HG02885 (cell line): ENCODE results near the gene ADGRF4.

Experiments
- ATAC-seq: cut with Tn5 transposase; IDR thresholded peaks from one replicate; pipeline ENCODE4 v1.9.1; 2021; ENCODE audit warnings: mild to moderate bottlenecking; ENCODE audit not compliant: unreplicated experiment, poor library complexity

Gene ADGRF4, protein sequence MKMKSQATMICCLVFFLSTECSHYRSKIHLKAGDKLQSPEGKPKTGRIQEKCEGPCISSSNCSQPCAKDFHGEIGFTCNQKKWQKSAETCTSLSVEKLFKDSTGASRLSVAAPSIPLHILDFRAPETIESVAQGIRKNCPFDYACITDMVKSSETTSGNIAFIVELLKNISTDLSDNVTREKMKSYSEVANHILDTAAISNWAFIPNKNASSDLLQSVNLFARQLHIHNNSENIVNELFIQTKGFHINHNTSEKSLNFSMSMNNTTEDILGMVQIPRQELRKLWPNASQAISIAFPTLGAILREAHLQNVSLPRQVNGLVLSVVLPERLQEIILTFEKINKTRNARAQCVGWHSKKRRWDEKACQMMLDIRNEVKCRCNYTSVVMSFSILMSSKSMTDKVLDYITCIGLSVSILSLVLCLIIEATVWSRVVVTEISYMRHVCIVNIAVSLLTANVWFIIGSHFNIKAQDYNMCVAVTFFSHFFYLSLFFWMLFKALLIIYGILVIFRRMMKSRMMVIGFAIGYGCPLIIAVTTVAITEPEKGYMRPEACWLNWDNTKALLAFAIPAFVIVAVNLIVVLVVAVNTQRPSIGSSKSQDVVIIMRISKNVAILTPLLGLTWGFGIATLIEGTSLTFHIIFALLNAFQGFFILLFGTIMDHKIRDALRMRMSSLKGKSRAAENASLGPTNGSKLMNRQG

DNA sequence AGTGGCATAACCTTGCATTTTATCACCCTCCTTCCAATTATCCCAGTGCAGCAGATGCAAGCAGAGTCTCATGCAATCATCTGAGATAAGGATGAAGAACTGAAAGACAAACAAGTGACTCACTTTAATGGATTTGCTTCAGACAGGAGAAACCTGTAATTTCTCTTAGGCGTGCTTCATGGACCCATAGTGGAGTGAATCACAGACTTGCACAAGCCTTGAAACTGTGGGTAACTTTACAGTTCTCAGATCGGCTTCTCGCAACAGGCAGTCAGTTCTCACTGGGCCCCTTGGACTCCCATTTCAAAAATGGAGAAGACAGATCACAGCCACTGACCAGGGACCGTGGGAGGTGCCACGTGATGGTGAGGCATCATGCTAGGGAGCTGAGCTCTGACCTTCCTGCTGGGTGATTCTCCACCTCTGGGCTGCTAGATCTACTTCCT, at the start of gene ADGRF4:
TSS of gene ADGRF4 (plus strand) at position 239 of the 446 bp plus-strand sequence. CDS start 8,666 bp downstream, outside the sequence.
- ATAC-seq: peak; percentile 42

DNA sequence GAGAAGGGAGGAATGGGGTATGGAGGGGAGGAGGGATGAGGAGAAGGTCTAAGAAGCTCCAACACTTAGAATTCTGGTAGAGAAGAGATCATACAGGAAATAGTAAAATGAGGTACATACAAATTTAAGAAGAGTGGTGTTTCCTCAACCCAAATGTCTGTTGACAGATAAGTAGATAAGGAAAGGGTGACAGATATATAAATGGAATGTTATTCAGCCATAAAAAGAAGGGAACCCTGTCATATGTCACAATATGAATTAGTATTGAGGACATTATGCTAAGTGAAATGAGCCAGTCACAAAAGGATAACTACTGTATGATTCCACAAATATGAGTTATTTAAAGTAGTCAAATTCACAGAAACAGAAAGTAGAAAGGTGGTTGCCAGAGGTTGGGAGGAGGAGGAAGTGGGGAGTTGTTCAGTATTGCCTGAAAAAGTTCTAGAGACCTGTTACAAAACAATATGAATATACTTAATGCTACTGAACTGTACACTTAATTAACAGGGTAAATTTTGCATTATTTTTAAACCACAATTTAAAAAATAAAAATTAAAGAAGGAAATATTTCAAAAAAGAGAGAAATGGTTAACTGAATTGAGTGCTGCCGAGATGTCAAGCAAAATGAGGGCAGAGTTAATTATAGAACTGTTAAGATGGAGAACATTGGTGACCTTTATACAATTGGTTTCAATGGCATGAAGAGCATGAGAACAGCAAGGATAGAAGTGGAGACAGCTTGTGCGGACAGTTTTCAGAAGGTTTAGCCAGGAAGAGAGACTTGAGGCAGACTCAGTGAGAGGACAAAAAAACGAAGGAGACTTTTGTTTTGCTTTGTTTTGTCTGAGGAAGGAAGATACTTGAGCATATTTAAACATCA, 47.6 kb upstream of the ADGRF4 start:
- no peak for ATAC-seq

DNA sequence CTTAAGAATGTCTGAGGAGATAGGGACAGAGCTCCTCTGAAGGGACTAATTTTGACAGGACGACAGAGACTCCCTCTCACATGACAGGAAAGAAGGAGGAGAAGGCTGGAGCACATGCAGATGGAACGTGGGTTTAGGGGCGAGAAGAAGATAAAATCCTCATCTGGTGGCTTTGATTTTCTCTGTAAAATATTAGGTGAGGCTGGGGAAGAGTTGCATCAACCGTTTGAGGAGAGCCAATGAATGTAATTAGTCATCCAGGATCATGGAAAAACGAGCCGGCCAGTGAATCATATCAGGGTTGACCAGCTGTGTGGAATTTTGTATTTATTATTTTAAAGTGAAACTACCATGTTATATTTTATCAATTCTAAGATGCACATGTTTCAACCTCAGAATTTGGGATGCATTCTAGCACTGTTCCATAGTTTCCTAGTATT, 46.9 kb upstream of the ADGRF4 start:
- no peak for ATAC-seq

DNA sequence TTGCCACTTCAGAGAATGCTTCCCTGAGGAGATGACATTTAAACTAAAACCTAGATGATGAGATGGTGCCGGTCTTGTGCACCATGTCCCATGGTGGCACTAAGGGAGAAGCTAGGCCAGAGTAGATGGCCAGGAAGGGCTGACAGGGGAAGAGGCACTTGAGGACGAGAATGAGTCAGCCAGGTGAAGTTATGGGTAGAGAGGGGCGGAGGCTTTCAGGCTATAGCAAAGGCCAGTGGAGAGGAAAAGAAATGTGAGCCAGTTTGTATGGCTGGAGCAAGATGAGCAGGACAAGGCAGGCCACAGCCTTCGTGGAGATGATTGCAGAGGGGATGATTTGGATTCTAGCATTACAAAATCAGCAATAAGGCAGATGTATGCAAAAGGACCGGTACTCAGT, 44.7 kb upstream of the ADGRF4 start:
- no peak for ATAC-seq

DNA sequence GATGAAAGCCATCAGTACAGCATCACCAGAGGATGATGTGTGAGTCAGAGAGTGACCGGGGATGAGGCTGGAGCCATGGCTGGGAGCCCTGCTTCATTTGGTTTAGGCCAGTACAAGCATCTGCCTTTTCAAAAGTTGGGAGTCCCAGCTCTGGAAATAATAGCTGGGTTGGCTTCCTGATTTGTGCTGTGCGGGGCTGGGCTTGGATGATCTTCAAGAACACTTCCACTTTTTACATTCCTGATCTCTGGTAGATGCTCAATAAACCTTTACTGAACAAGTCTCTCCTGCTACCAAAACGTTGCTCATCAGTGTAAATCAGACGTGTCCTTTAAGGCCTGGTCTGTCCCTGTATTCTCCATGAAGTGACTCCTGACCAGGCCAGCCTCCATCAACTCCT, 44.1 kb upstream of the ADGRF4 start:
- no peak for ATAC-seq

DNA sequence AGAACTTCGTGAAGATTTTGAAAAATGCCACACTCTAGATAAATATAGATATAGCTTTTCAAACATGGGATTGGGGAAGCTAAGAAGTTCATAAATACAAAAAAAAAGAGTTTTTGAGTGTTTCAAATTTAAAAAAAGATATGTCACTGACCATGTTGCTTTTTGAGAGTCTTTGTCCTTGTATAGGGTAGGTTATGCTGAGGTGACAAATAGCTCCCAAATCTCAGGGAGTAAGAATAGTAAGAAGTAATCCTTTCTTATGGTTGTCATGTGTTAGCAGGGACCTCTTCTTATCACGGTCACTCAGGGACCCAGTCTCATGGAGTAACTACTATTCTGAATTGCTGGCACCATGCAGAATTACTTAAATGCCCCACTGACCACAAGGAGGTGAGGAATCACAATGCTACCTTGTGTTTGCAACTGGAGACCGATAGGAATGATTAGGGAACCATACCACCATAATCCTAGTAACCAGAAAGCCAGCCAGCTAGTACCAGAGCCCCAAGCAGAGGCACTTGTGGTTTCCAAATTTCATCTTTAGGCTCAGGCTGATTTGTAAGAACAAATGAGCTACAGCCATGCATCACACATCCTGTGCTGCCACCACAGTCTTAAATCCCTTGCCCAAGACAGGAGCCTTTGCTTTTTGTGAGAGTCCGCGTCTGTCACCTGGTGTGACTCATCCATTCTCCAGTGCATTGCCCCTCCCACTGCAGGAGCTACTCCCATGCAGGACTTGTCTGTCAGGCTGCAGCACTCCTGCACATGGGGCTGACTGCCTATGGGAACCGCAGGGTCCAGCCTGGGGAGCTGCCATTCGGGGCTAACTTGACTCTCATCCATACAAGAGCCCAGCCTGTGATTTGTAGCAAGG, 42.4 kb upstream of the ADGRF4 start:
- no peak for ATAC-seq

DNA sequence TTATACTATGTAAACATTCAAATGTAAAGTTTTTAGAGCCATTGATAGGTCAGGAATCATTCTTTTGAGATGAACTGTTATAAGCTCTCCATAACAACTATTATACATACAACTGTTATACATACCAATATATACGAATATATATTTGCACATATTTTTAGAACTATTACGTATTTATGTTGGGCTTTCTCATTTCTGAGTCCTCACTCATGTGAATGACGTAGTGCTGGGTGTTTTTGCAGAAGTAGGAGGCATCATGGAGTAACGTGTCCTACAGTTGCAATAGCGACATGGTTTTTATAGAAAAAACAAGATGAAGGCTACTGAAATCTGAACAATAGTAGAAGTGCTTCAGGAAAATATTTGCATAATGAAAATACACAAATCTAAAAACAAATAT, 36.4 kb upstream of the ADGRF4 start:
- no peak for ATAC-seq

DNA sequence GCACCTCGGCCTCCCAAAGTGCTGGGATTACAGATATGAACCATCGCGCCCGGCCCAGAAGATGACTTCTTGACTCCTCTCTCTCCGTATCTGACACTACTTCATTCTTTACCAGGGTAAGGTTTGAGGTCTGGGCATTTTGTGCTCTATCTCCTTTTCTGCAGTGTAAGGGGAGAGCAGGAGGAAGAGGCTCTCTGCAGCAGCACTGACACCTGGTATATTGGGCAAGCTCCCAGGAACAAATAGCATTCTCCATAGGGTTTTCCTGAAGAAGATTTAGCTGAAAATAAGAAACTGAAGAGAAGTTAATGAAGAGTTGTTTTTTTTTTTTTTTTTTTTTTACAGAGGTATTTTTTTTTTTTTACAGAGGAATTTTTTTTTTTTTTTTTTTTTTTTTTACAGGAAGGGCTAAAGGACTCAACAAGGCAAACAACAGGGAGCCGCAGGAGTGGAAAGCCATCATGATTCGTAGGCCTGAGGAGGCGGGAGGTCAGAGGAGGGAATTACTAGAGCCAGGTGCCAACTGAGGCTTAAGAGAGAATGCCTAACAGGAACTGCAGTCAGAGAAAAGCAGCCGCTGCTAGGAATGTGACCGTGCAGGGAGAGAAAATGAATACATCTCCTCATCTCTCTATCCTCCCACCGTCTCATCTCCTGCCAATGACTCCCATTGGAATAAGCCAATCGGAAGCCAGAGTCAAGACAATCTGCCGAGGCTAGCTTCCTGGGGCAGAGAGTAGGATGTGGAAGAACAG, 34.7 kb upstream of the ADGRF4 start:
- ATAC-seq: no peak

DNA sequence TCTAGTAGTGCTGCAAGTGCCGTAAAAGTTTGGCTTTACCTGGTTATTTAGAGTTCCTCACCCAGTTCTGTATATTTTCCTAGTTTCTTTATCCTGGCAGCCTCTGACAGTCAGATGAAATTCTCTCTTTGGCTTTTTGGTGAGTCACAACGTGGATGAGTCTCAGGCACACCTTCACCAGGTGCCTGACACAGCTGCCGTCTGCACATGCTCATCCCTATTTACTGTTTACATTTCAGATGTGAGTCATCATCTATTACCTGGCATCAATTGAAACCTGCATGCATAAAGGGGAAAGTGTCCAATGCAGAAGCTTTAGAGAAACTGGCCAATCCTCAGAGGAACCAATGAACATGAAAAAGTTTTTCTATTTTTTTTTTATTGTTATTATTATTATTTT, 33.3 kb upstream of the ADGRF4 start:
- ATAC-seq: no peak

DNA sequence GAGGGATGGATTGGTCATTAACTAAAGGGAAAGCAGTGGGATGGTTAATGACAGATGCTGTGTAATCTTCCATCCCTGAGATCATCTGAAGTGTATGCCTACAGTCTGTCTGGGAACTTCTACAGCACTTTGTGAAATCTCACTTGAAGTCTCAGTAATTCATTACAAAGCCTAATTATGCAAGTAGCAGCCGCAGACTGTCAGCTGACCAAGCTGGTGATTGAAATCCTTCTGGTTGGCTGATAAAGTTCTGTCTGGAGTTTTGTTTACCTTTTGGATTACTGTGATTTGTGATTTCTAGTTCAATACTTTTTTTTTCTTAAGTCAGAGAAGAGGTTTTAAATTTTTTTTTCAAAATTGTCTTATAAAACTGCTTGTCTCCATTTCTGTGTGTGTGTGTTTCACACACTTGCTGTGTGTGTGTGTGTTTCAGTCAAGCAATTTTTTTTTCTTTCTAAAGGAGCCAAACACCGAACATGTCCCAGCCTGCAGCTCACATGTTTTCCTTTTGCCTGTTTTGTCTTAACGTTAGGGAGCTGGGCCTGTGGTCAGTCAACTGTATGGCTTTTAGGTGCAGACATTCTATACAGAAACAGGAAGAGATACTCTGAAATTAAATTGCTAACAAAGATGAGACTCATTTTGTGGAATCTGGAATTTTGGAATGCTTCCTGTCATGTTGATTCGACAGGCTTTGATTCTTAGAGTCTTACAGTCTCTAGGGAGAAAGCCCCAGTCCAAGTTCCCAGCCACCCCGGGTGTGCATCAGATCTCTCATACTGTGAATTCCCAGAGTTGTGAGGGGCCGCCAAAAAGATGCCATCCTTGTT, 28.5 kb upstream of the ADGRF4 start:
- ATAC-seq: no peak

DNA sequence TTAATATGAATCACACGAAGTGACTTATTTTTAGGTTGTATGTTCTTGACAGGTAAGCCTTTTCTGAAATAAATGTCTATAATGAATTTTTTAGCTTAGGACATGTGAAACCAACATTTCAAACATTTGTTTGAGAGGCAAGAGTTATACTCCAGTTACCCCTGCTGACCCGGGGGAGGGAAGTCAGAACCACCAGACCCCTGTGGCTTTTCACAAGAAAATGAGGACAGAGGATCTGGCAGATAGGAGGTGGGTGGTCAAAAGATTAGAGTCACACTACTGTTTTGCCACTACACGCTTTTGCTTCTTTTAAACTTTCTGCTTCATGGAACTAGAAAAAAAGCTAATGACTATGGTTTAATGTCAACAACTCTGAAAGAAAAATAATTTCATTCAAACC, 27.5 kb upstream of the ADGRF4 start:
- no peak for ATAC-seq

DNA sequence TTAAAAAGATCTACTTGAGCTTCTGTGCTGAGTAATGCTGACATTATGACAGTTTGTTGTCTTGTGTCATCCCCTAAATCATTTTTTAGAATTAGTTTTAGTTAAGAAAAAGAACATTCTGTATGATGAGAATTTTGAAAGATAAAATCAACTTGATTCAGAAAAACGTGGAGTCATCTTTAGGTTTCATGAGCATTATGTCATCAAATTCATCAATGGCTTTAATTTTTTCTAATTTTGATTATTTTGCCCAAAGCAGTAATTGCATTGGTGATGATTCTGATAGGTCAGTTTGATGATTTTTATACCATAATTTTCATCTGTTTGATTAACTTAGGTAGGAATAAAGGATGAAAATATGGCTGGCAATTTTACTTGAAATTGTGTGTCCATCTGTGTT, 26.6 kb upstream of the ADGRF4 start:
- ATAC-seq: no peak

DNA sequence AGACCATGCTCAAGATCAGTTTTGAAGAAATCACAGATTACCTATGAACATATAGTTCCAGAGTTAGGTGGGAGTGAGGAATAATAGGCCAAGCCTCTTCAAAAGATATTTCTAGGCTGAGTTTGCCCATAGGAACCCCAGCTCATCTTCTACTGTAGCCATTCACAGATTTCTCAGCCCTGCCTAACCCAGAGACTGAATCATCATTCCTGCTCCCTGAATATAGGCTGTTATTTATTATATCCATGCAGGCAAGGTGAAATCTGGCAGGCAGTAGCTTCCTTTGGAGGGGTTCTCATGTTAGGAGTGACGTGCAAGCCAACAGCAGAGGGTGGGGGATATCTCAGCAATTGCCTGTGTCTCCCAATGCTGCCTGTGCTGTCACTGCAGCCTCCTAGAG, 25.6 kb upstream of the ADGRF4 start:
- ATAC-seq: no peak

DNA sequence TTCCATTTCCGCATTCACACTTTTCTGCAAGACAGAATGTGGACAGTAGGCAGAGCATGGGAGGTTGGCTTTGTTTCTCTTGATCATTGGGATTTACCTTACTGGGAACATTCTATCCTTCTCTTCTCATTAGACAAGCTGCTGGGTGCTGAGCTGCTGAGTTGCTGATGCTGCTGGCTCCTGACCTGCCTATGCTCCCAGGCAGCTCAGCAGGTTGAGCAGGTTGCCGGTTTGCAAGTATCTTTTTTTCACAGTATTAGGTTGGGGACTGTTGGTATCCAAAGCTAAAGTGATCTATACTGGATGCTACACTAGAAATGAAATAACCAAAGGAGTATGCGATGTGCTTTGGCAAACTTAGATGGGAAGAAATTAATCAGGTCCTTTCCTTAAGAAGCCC, 23.7 kb upstream of the ADGRF4 start:
- no peak for ATAC-seq

DNA sequence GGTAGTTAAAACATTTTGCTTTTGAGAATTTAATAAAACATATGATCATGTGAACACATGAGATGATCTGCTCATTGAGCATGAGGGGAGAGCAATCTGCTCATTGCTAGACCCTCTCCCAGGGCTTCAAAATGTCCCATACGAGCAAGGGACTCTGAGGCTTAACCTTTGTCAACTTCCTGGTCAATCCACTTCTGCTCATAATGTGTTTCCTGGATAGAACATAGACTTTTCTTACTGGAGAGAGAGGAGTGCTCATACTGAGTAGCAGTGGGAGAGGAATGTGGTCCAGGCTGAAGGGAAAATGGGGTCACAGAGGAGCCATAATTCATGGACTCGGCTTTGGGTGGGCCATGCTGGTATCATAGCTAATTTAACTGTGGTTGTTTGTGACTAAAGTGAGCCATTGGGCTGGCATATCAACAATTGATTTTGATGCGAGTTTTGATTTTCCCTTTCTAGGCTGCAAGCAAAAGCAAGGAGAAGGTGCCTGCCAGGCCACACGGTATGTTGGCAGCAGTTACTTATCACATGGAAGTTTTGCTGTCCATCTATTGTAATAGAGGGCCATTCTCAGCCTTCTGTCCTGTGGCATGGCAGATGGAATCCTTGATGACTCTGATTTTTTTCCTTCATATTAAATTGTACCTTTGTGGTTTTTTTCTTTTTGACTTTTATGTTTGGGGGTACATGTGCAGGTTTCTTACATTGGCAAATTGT, 20.8 kb upstream of the ADGRF4 start:
- ATAC-seq: no peak

DNA sequence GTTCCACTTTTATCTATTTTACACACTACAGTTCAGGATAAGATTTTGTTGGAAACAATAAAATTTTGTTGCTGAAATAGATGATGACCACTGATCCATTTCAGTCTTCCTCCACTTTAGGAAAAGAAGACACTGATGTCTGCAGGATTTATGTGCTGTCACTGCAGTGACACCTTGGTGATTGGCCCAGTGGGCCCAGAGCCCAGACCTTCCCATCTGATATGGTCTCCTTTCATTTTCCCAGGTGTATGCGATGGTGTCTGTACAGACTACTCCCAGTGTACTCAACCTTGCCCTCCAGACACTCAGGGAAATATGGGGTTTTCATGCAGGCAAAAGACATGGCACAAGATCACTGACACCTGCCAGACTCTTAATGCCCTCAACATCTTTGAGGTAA, 19.6 kb upstream of the ADGRF4 start:
- no peak for ATAC-seq

DNA sequence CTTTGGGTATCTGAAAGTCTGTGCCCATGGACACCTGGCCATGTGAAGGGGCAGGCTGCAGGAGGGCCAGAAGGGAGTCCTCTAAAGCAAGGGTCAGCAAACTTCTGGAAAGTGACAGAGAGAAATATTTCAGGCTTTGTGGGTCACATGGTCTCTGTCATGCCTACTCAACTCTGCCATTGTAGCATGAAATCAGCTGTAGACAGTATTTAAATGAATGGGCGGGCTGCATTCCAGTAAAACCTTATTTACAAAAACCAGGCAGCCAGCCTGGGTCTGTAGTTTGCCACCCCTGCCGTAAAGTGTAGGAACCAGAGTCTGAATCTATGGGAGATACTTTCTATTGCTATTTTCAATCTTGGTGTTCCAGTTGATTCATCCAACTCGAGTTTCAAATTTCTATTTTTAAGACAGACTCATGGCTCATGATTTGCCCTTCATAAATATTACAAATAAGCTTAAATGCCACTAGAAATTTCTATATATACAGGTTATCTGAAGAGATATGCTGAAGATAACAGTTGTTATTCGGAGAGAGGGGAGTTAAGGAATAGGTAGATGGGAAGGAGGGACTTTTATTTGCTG, 19.0 kb upstream of the ADGRF4 start:
- ATAC-seq: no peak
